GM13977 (cell line): ENCODE measurements around the gene SMIM43.

Source experiments
- DNase-seq: peaks from one replicate; pipeline ENCODE4 v3.0.0; 2012; ENCODE audit warnings: low spot score
- in situ Hi-C: fragments of 300-500 bp; cut with MboI; formaldehyde crosslinking; loops from one replicate; pipeline ENCODE4 v1.12.0; 2022; ENCODE audit warnings: low sequenced_read_pairs, low pct_unique_long_range_greater_than_20kb, mixed read lengths, inconsistent platforms; ENCODE audit not compliant: unreplicated experiment
- TF ChIP-seq, protein P1 (sequence below): IDR thresholded peaks from 2 replicates; pipeline ENCODE4 v1.5.1; 2012; ENCODE audit warnings: mild to moderate bottlenecking, control low read depth; ENCODE audit not compliant: insufficient read depth; ENCODE audit errors: extremely low read depth, missing control alignments

Gene SMIM43

DNA sequence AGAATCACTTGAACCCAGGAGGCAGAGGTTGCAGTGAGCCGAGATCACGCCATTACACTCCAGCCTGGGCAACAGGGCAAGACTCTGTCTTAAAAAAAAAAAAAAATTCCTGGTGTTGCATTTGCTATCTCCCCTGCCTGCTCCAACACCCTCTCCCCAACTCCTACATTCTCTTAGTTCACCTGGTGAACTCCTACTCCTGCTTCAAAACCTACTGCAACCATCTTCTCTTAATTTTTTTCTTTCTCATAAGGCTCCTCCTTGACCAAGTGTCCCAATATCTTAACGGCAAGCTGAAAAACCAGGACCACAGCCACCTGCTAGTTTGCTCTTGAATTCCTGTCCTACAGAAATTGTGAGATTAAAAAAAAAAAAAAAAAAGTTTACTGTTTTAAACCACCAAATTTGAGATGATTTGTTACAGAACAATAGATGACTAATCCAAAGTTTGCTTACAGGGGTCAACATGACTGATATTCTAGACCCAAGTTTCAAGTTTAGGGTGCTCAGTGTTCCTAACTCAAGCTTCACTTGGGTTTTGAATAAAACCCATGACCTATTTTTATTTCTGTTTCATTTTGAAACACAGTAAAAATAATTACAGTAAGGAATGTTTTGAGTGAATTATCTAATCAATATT, 55.1 kb downstream of the SMIM43 start:
- TF ChIP-seq, protein P1, sequence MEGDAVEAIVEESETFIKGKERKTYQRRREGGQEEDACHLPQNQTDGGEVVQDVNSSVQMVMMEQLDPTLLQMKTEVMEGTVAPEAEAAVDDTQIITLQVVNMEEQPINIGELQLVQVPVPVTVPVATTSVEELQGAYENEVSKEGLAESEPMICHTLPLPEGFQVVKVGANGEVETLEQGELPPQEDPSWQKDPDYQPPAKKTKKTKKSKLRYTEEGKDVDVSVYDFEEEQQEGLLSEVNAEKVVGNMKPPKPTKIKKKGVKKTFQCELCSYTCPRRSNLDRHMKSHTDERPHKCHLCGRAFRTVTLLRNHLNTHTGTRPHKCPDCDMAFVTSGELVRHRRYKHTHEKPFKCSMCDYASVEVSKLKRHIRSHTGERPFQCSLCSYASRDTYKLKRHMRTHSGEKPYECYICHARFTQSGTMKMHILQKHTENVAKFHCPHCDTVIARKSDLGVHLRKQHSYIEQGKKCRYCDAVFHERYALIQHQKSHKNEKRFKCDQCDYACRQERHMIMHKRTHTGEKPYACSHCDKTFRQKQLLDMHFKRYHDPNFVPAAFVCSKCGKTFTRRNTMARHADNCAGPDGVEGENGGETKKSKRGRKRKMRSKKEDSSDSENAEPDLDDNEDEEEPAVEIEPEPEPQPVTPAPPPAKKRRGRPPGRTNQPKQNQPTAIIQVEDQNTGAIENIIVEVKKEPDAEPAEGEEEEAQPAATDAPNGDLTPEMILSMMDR, result no peak
- no peak for DNase-seq
- in situ Hi-C loops, result no loop called here
